Type B pancreatic cell (in vitro differentiated cells): ENCODE measurements around the gene DSCAM. TPM values are rescaled to one million over a fixed set of nuclear protein-coding genes. Genes with fewer than 3 reads are reported as not detected.

Experiments
- DNase-seq: peaks from one replicate; pipeline ENCODE4 v3.0.0; 2021; ENCODE audit warnings: mixed read lengths; ENCODE audit not compliant: unreplicated experiment; ENCODE audit errors: extremely low spot score
- H3K27ac Mint-ChIP-seq: 2 replicates; pipeline ENCODE4 v1.8.0; 2021; ENCODE audit warnings: mild to moderate bottlenecking, mixed read lengths
- H3K27me3 Mint-ChIP-seq: 2 replicates; pipeline ENCODE4 v1.8.0; 2021; ENCODE audit warnings: mixed read lengths
- H3K36me3 Mint-ChIP-seq: 2 replicates; pipeline ENCODE4 v1.8.0; 2021; ENCODE audit warnings: mixed read lengths
- H3K4me1 Mint-ChIP-seq: one replicate; pipeline ENCODE4 v1.8.0; 2021; ENCODE audit warnings: mixed read lengths; ENCODE audit not compliant: unreplicated experiment
- H3K4me3 Mint-ChIP-seq: 2 replicates; pipeline ENCODE4 v1.8.0; 2021; ENCODE audit warnings: mild to moderate bottlenecking, mixed read lengths
- H3K9me3 Mint-ChIP-seq: 2 replicates; pipeline ENCODE4 v1.8.0; 2021; ENCODE audit warnings: mixed read lengths
- total RNA-seq: library from RNA; stranded (reverse); gene quantifications from 2 replicates; pipeline ENCODE4 v1.2.1, GENCODE V29; 2021; ENCODE audit warnings: low replicate concordance
- TF ChIP-seq, protein P1 (sequence below): fragments of 200-600 bp; sonication (generic); conservative IDR thresholded peaks from 2 replicates; pipeline ENCODE4 v1.5.0; 2021; ENCODE audit warnings: antibody characterized with exemption, mild to moderate bottlenecking

Gene DSCAM
- total RNA-seq, 1 donor from 2014 or later: 1.4 TPM

DNA sequence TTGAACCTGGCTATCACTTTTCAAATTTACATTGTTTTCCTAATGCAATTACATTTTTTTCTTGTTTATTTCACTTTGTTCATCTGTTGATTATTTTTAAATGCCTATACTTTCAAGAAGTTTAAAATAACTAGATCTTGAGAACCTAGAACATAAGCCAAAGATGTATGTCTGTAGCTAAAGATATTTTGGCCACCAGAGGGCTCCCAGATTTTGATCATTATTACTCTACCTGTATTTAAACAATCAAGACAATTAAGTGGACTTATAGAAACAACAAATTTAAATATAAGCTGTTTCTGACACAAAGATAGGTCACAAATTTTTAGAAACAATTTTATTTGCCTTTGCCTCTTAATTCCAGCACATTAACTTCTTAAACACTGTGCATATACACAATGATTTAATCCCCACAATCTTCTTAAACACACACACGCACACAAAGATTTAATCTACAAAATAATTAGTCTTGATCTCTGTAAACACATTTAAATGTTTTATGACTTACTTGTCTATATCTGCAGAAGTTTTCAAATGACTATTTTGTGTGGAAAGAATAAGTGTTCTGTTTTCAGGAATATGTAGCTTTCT is 380.0 kb downstream of the DSCAM start:
- Mint-ChIP-seq H3K27me3 (peaks cover 16% of the 10 kb centered on the region), H3K4me3 (no peak overlapping the region), H3K27ac (no peak overlapping the region), H3K4me1 (no peaks in the 10 kb centered on the region), H3K36me3 (no peaks in the 10 kb centered on the region), H3K9me3 (no peaks in the 10 kb centered on the region)
- DNase-seq: no peak
- TF ChIP-seq, protein P1, sequence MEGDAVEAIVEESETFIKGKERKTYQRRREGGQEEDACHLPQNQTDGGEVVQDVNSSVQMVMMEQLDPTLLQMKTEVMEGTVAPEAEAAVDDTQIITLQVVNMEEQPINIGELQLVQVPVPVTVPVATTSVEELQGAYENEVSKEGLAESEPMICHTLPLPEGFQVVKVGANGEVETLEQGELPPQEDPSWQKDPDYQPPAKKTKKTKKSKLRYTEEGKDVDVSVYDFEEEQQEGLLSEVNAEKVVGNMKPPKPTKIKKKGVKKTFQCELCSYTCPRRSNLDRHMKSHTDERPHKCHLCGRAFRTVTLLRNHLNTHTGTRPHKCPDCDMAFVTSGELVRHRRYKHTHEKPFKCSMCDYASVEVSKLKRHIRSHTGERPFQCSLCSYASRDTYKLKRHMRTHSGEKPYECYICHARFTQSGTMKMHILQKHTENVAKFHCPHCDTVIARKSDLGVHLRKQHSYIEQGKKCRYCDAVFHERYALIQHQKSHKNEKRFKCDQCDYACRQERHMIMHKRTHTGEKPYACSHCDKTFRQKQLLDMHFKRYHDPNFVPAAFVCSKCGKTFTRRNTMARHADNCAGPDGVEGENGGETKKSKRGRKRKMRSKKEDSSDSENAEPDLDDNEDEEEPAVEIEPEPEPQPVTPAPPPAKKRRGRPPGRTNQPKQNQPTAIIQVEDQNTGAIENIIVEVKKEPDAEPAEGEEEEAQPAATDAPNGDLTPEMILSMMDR: peak; percentile 84

DNA sequence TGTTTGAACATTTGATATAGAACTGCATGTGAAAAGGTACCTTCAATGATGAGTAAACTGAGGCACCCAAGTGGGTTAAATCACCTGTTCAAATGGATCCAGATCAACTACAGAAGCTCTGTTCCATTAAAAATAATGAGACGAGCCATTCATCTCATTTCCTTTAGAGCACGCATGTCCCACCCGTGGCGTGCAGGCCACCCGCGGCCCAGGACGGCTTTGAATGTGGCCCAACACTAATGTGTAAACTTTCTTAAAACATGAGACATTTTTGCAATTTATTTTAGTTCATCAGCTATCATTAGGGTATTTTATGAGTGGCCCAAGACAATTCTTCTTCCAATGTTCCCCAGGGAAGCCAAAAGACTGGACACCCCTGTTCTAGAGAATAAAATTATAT is 381.6 kb downstream of the DSCAM start:
- Mint-ChIP-seq H3K27me3 (peaks cover 19% of the 10 kb centered on the region), H3K4me1 (no peaks in the 10 kb centered on the region), H3K27ac (no peak overlapping the region), H3K36me3 (no peaks in the 10 kb centered on the region), H3K4me3 (no peak overlapping the region), H3K9me3 (no peaks in the 10 kb centered on the region)
- DNase-seq: no peak
- TF ChIP-seq, protein P1: no peak

DNA sequence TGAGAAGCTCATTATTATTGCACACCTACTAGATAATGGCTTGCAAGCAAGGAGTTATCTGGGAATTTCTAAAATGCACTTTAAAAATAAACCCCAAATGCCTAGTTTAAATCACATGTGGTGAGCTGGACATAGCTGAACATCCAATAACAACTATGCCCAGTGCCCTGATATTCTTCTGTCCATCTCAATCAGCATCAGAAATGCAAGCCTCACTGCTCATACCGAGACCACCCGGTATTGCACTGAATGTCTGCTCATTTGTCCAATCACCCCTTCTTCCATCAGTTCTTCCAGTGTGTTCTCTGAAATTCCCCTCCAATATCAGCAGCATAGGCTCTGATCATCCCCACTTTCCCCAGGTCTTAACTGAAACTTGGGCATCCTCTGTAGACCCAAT is 383.8 kb downstream of the DSCAM start:
- Mint-ChIP-seq H3K36me3 (no peaks in the 10 kb centered on the region), H3K27ac (no peak overlapping the region), H3K4me3 (no peak overlapping the region), H3K27me3 (peaks cover 19% of the 10 kb centered on the region), H3K9me3 (no peaks in the 10 kb centered on the region), H3K4me1 (no peaks in the 10 kb centered on the region)
- TF ChIP-seq, protein P1: no peak
- no peak for DNase-seq

DNA sequence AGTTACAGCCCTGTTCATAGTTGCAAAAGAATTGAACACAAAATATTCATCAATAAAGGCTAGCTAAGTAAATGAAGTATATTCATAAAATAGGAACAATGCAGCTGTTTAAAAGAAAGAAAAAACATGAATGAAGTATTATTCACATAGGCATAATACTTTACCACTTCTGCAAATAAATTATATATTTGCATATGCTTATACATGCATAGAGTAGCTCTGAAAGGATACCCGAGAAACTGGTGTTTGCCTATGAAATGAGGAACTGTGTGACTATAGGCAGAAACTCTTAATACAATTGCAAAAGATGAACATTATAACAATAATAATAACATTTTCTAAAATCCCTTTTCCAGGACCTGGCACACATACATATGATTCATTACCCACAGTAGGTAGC is 385.9 kb downstream of the DSCAM start:
- Mint-ChIP-seq H3K4me3 (no peak overlapping the region), H3K36me3 (no peaks in the 10 kb centered on the region), H3K27ac (no peak overlapping the region), H3K9me3 (no peaks in the 10 kb centered on the region), H3K4me1 (no peaks in the 10 kb centered on the region), H3K27me3 (peaks cover 16% of the 10 kb centered on the region)
- TF ChIP-seq, protein P1: no peak
- DNase-seq: no peak

DNA sequence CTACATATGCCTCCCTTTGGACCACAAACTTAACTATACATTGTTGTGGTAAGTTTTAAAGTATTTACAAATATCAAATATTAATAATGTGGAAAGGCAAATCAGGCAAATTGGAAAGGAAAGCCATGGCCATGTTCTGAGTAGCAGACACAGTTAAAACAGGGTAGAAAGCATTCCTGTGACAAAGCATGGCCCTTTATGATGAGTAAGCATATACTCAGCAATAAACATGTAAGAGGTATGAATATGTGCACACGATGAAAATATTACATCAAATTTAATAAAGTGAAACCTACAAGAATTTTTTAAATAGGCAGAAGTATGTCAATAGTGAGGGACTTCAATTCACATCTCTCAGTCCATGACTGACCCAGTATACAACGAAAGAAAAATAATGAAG is 389.2 kb downstream of the DSCAM start:
- H3K27me3 Mint-ChIP-seq: peaks cover 3% of the 10 kb centered on the region
- no peaks in the 10 kb centered on the region for H3K36me3 Mint-ChIP-seq
- no peak overlapping the region for H3K27ac Mint-ChIP-seq
- DNase-seq: no peak
- no peak overlapping the region for H3K4me3 Mint-ChIP-seq
- H3K4me1 Mint-ChIP-seq: no peaks in the 10 kb centered on the region
- TF ChIP-seq, protein P1: no peak
- H3K9me3 Mint-ChIP-seq: no peaks in the 10 kb centered on the region

DNA sequence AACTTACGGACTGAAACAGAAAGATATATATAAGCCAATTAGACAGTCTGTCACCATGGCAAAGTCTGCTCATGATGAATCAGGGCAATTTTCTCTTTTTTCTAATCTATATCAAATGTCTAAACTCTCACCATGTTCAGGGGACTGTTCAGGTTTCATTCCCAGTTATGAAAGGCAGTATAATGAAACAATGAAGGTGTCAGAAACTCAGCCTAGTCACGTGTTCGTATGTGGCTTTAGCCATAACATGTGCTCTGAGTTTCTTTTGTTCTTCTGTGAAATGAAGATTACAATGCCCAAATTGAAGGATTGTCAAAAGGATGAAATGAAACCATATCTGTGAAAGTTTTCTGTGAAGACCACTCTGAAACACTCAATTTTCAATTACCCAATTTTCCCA is 392.9 kb downstream of the DSCAM start:
- H3K4me1 Mint-ChIP-seq: peaks cover 4% of the 10 kb centered on the region
- DNase-seq: no peak
- TF ChIP-seq, protein P1: no peak
- no peaks in the 10 kb centered on the region for H3K27me3 Mint-ChIP-seq
- H3K27ac Mint-ChIP-seq: no peak overlapping the region
- H3K4me3 Mint-ChIP-seq: no peak overlapping the region
- H3K9me3 Mint-ChIP-seq: no peaks in the 10 kb centered on the region
- no peaks in the 10 kb centered on the region for H3K36me3 Mint-ChIP-seq
